ENCODE results near the gene CES3. TPM values are rescaled to one million over a fixed set of nuclear protein-coding genes. Genes with fewer than 3 reads are reported as not detected.
"Not testable (repeated sequence)": the region's sequence is repeated elsewhere in the genome, so short reads cannot be mapped to it uniquely, and the experiment has no call there.

CES3 gene
- total RNA-seq, 4 donors from 2014 or later: 28.9 to 227 (median 161) TPM

- H3K4me3 ChIP-seq: peak overlapping the region; percentile 80 to 98 (median 92)
- H3K27ac ChIP-seq: peak overlapping the region; percentile 92 to 97 (median 92)
- no peaks in the 10 kb centered on the region for H3K27me3 ChIP-seq
- peaks cover 0 to 21% (median 0%) of the 10 kb centered on the region in 3 donors for H3K36me3 ChIP-seq
- H3K4me1 ChIP-seq: peaks cover 5 to 59% (median 13%) of the 10 kb centered on the region in 4 donors
- no peak for TF ChIP-seq POLR2A (IDR thresholded peaks at IDR 0.05)
- no peak for TF ChIP-seq CTCF (IDR thresholded peaks at IDR 0.05)
- H3K9me3 ChIP-seq: no peaks in the 10 kb centered on the region
- DNase-seq: no peak
These were observed 27.3 kb upstream of the CES3 start for GRCh38 chr16:66933776-66934137.

GRCh38 chr16:66934138-66934838 lies 26.8 kb upstream of the CES3 start, which contains the start of gene CIAO2B:
Gene CIAO2B, minus strand, starts transcription at chr16:66934402. Its CDS starts 38 bp downstream, at chr16:66934364.
- peaks cover 5 to 55% (median 13%) of the 10 kb centered on the region in 4 donors for H3K4me1 ChIP-seq

GRCh38 chr16:66934839-66935313 lies 26.2 kb upstream of the CES3 start:
- DNase-seq, H3K27me3 ChIP-seq, H3K9me3 ChIP-seq: not testable (repeated sequence)
- peak overlapping the region; percentile 80 to 98 (median 92) for H3K4me3 ChIP-seq
- peak overlapping the region; percentile 92 to 97 (median 92) for H3K27ac ChIP-seq
- H3K4me1 ChIP-seq: peaks cover 5 to 58% (median 13%) of the 10 kb centered on the region in 4 donors
- peaks cover 0 to 32% (median 0%) of the 10 kb centered on the region in 3 donors for H3K36me3 ChIP-seq

More at GRCh38 chr16:66934138-66934838, 26.8 kb upstream of the CES3 start, which contains the start of gene CIAO2B:
- DNase-seq: peak; percentile 81 to 95 (median 93)
- peak within 1 kb of the TSS; percentile 92 to 97 (median 92) for H3K27ac ChIP-seq
- H3K9me3 ChIP-seq: no peaks in the 10 kb centered on the region
- peak within 1 kb of the TSS; percentile 80 to 98 (median 92) for H3K4me3 ChIP-seq
- H3K36me3 ChIP-seq: peaks cover 0 to 26% (median 0%) of the 10 kb centered on the region in 3 donors
- TF ChIP-seq CTCF (IDR thresholded peaks at IDR 0.05) (no peak), POLR2A (IDR thresholded peaks at IDR 0.05) (peak; percentile 84 to 96)
- no peaks in the 10 kb centered on the region for H3K27me3 ChIP-seq

- Histone ChIP-seq H3K36me3 (peaks cover 0 to 38% (median 0%) of the 10 kb centered on the region in 3 donors), H3K27ac (peak within 1 kb of the TSS; percentile 92 to 97 (median 92)), H3K9me3 (no peaks in the 10 kb centered on the region), H3K27me3 (no peaks in the 10 kb centered on the region), H3K4me1 (peaks cover 5 to 64% (median 13%) of the 10 kb centered on the region in 4 donors), H3K4me3 (peak within 1 kb of the TSS; percentile 80 to 98 (median 92))
- TF ChIP-seq POLR2A (IDR thresholded peaks at IDR 0.05) (peak; percentile 97 to 98), CTCF (IDR thresholded peaks at IDR 0.05) (no peak)
- DNase-seq: peak; percentile 25 to 95 (median 91)
These were observed 25.6 kb upstream of the CES3 start, which contains the start of gene CES2 for GRCh38 chr16:66935314-66936011. Gene CES2, plus strand, starts transcription at chr16:66935516. Its CDS starts 120 bp downstream, at chr16:66935636.

- peak in 2 of 3 donors; percentile 72 to 78 for DNase-seq
- Histone ChIP-seq H3K27me3 (no peaks in the 10 kb centered on the region), H3K4me1 (peaks cover 5 to 70% (median 13%) of the 10 kb centered on the region in 4 donors), H3K27ac (peak overlapping the region in 3 of 4 donors; percentile 92 to 97 (median 93)), H3K36me3 (peaks cover 0 to 44% (median 2%) of the 10 kb centered on the region in 3 donors), H3K9me3 (no peaks in the 10 kb centered on the region), H3K4me3 (peak overlapping the region in 3 of 4 donors; percentile 80 to 98 (median 96))
- TF ChIP-seq POLR2A (IDR thresholded peaks at IDR 0.05): peak; percentile 43 to 58
- TF ChIP-seq CTCF (IDR thresholded peaks at IDR 0.05): no peak
These were observed 24.6 kb upstream of the CES3 start for GRCh38 chr16:66936462-66936861.
